Naive thymus-derived CD8-positive, alpha-beta T cell (primary cell): ENCODE results near the gene UBE2N. TPM values are rescaled to one million over a fixed set of nuclear protein-coding genes. Genes with fewer than 3 reads are reported as not detected.
A peak's percentile ranks its signal among the peaks of the same experiment; 100 is the strongest.
"Not testable (repeated sequence)": the region's sequence is repeated elsewhere in the genome, so short reads cannot be mapped to it uniquely, and the experiment has no call there.

ENCODE experiments used
- ATAC-seq, 2 donors: fragments of 150-1000 bp; cut with Tn5 transposase in 1 of 2; sonication (Bioruptor Pico), chemical (Tn5 transposase) in 1 of 2; 1 replicate in 1 of 2; 2 replicates in 1 of 2; pipeline ENCODE4 v1.10.0; 2021; ENCODE audit warnings: mild to moderate bottlenecking in 2 of 2, moderate library complexity in 2 of 2
- POLR2A ChIA-PET: fragments of 350-600 bp; sonication (Branson Sonifier 250); formaldehyde crosslinking; loops from one replicate; lab custom pipeline; 2021; ENCODE audit warnings: antibody characterized with exemption; lab: Charles Lee
- DNase-seq, 10 donors: peaks; one replicate each; pipeline versions ENCODE4 v3.0.0 to v3.0.0-alpha.2; 2020 to 2022
- H3K27ac Mint-ChIP-seq, 10 donors: one replicate each; pipeline ENCODE4 v1.8.0; 2020 to 2022; ENCODE audit warnings: mild to moderate bottlenecking in 10 of 10, mixed read lengths in 10 of 10, moderate library complexity in 4 of 10, inconsistent platforms in 1 of 10
- H3K27me3 Mint-ChIP-seq, 5 donors: one replicate each; pipeline ENCODE4 v1.8.0; 2021 to 2022; ENCODE audit warnings: mixed read lengths in 5 of 5
- H3K36me3 Mint-ChIP-seq, 3 donors: one replicate each; pipeline ENCODE4 v1.8.0; 2020 to 2022; ENCODE audit warnings: mixed read lengths in 3 of 3, mild to moderate bottlenecking in 2 of 3, inconsistent platforms in 1 of 3
- H3K4me1 Mint-ChIP-seq, 4 donors: one replicate each; pipeline ENCODE4 v1.8.0; 2021 to 2022; ENCODE audit warnings: mixed read lengths in 4 of 4
- H3K4me3 Mint-ChIP-seq, 10 donors: one replicate each; pipeline ENCODE4 v1.8.0; 2020 to 2022; ENCODE audit warnings: mild to moderate bottlenecking in 10 of 10, mixed read lengths in 10 of 10, moderate library complexity in 6 of 10, inconsistent platforms in 1 of 10
- H3K9me3 Mint-ChIP-seq, 9 donors: one replicate each; pipeline ENCODE4 v1.8.0; 2020 to 2022; ENCODE audit warnings: mixed read lengths in 9 of 9, mild to moderate bottlenecking in 3 of 9, inconsistent platforms in 1 of 9, moderate library complexity in 1 of 9
- polyA plus RNA-seq, 3 donors: library from polyadenylated mRNA; unstranded; fragments of 300-500 nt; fragmentation: Illumina TruSeq; gene quantifications; one replicate each; pipeline ENCODE4 v1.2.3, GENCODE V29; 2021
- total RNA-seq, 8 experiments: library from RNA in 2 of 8; stranded (reverse) in 2 of 8; gene quantifications; one replicate each; pipeline ENCODE4 v1.2.3 and lab custom pipeline; 2021 to 2026

Gene UBE2N
- total and polyA plus RNA-seq, 5 experiments from 2014 or later, result 66.8 to 123 (median 117) TPM

- Mint-ChIP-seq H3K4me3 (peak overlapping the region; percentile 90 to 99 (median 95)), H3K27ac (peak overlapping the region; percentile 93 to 100 (median 98)), H3K27me3 (no peaks in the 10 kb centered on the region), H3K36me3 (peaks cover 0 to 4% (median 0%) of the 10 kb centered on the region in 3 donors), H3K9me3 (no peaks in the 10 kb centered on the region), H3K4me1 (peaks cover 38 to 52% (median 48%) of the 10 kb centered on the region in 4 donors)
- DNase-seq (no peak), ATAC-seq (no peak)
- POLR2A ChIA-PET, result interaction anchor here (0.6 to 2.1 kb wide), 8 partner anchors 18 to 1090 kb away, joined by 3 to 19 read pairs (median 3); partner anchors contain the start of genes CRADD and MRPL42
These were observed 929 bp upstream of the UBE2N start for GRCh38 chr12:93442411-93443340.

DNA sequence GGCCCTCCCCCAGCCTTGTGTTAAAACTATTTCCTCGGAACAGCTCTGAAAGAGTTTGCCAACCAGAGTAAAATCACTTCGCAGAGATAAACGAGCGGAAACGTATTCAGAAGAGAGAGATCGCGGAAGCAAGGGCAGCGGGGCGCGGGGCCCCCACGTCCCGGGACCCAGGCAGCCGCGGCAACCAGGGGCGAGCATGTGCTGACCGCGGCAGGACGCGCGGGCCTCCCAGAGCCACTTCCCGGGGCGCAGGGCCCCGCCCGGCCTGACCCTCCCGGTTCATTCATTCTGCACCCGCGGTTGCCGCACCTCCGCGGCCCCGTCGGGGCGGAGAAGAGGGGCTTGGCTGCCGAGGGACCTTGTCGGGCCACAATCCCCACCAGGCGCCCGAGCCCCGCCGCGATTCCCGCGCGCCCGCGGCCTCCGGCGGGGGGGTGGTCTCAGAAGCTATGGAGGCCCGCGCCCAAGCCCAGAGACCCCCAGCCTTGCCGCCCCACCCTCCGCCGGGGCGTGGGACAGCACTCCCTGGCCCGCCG lies 598 bp downstream of the UBE2N start:
- H3K9me3 Mint-ChIP-seq, result no peaks in the 10 kb centered on the region
- DNase-seq, result peak; percentile 15 to 65 (median 46)
- H3K27me3 Mint-ChIP-seq, result no peaks in the 10 kb centered on the region
- POLR2A ChIA-PET, result interaction anchor here (0.6 to 2.1 kb wide), 10 partner anchors 8 to 661 kb away, joined by 3 to 19 read pairs (median 3); partner anchors contain the start of gene MRPL42
- H3K27ac Mint-ChIP-seq, result peak overlapping the region; percentile 89 to 98 (median 95)
- H3K4me1 Mint-ChIP-seq, result peaks cover 43 to 59% (median 57%) of the 10 kb centered on the region in 4 donors
- peak overlapping the region; percentile 83 to 98 (median 94) for H3K4me3 Mint-ChIP-seq
- H3K36me3 Mint-ChIP-seq, result peaks cover 0 to 4% (median 0%) of the 10 kb centered on the region in 3 donors
- ATAC-seq, result peak; percentile 4 to 14

DNA sequence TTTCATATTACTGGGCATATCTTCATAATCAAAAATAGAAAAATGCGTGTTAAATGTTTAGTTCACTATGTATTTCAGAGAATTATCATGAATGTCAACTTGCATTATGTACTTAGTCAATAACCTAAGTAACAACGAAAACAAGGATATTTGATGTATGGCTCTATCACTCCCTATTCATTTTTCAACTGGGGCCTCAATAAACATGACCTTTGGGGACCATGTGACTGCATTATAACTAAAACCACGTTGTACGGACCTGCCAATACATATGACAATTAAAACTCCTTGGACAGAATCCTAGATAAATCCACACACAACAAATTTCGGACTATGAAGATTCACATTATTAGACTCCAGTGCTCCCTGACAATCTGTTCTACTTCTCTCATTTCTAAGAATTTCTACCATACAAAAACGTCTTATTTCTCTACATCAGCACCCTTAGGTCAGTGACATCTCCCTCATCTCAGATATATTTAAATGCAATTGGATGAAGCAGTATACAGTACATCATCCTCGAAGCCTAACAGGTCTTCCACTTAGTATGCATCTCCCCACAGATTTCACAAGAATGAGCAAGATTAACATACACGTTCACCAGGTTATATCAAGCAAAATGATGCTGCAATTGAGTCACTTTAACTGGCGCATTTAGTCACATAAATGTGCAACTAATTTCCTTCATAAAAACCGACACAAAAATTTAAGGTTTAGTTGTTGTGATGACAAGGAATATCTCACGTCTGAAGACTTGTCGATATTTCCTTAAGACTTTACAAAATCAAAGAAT lies 1.5 kb downstream of the UBE2N start:
- DNase-seq (no peak), ATAC-seq (no peak)
- H3K4me3 Mint-ChIP-seq, result peak overlapping the region; percentile 83 to 98 (median 94)
- POLR2A ChIA-PET, result interaction anchor here (0.6 to 1.6 kb wide), 8 partner anchors 9 to 329 kb away, joined by 3 to 7 read pairs (median 3); partner anchors contain the start of gene MRPL42
- H3K4me1 Mint-ChIP-seq, result peaks cover 45 to 68% (median 62%) of the 10 kb centered on the region in 4 donors
- H3K27ac Mint-ChIP-seq, result peak overlapping the region; percentile 89 to 97 (median 94)
- peaks cover 0 to 4% (median 0%) of the 10 kb centered on the region in 3 donors for H3K36me3 Mint-ChIP-seq
- no peaks in the 10 kb centered on the region for H3K27me3 Mint-ChIP-seq
- H3K9me3 Mint-ChIP-seq, result no peaks in the 10 kb centered on the region

- H3K4me3 Mint-ChIP-seq, result peak overlapping the region in 9 of 10 donors; percentile 33 to 94 (median 57)
- peak overlapping the region in 9 of 10 donors; percentile 18 to 83 (median 54) for H3K27ac Mint-ChIP-seq
- no peaks in the 10 kb centered on the region for H3K27me3 Mint-ChIP-seq
- H3K9me3 Mint-ChIP-seq, result no peaks in the 10 kb centered on the region
- DNase-seq (no peak), ATAC-seq (no peak)
- H3K36me3 Mint-ChIP-seq, result peaks cover 0 to 4% (median 1%) of the 10 kb centered on the region in 3 donors
- POLR2A ChIA-PET, result interaction anchor here (1.0 kb wide), 1 partner anchor 19 kb away, joined by 5 read pairs; no protein-coding TSS in a partner anchor
- H3K4me1 Mint-ChIP-seq, result peaks cover 45 to 83% (median 73%) of the 10 kb centered on the region in 4 donors
These were observed 3.3 kb downstream of the UBE2N start for GRCh38 chr12:93438266-93439050.

DNA sequence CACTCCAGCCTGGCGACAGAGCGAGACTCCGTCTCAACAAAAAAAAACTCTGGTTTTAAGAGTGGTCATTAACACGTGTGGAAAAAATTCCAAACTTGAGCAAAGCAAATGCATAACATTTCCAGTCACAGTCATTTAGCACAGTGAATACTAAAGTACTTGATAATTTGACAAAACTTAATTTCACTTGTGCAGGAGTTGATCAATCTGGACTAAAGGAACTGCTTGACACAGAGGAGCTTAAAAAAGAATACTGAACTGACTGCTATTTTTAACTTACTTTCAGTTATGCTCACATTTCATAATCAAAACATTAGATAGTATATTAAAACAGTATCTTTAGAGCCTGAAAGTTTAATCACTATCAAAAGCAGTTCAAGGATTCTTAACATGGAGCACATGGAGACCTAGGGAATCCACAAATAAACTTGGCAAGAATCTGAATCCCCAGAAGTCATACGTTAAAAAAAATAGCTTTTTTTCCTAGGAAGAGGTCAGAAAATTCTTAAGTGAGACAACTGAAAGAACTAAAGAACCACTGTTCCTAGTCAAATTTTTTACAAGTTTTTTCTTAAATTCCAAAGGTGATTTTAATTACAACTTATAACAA lies 7.4 kb downstream of the UBE2N start:
- ATAC-seq (no peak), DNase-seq (no peak)
- H3K4me1 Mint-ChIP-seq, result peaks cover 37 to 88% (median 80%) of the 10 kb centered on the region in 4 donors
- peaks cover 0 to 9% (median 0%) of the 10 kb centered on the region in 3 donors for H3K36me3 Mint-ChIP-seq
- H3K27me3 Mint-ChIP-seq, result no peaks in the 10 kb centered on the region
- POLR2A ChIA-PET, result no interaction called here
- H3K27ac Mint-ChIP-seq, result peak overlapping the region in 2 of 10 donors; percentile 33 to 38
- H3K9me3 Mint-ChIP-seq, result no peaks in the 10 kb centered on the region
- peak overlapping the region in 3 of 10 donors; percentile 7 to 24 (median 11) for H3K4me3 Mint-ChIP-seq

- H3K36me3 Mint-ChIP-seq, POLR2A ChIA-PET, H3K27me3 Mint-ChIP-seq, H3K9me3 Mint-ChIP-seq, DNase-seq, ATAC-seq: not testable (repeated sequence)
- peak overlapping the region in 3 of 10 donors; percentile 15 to 39 (median 34) for H3K4me3 Mint-ChIP-seq
- H3K27ac Mint-ChIP-seq, result peak overlapping the region in 6 of 10 donors; percentile 5 to 78 (median 44)
- peaks cover 26 to 85% (median 80%) of the 10 kb centered on the region in 4 donors for H3K4me1 Mint-ChIP-seq
These were observed 9.7 kb downstream of the UBE2N start for GRCh38 chr12:93432031-93432430.

DNA sequence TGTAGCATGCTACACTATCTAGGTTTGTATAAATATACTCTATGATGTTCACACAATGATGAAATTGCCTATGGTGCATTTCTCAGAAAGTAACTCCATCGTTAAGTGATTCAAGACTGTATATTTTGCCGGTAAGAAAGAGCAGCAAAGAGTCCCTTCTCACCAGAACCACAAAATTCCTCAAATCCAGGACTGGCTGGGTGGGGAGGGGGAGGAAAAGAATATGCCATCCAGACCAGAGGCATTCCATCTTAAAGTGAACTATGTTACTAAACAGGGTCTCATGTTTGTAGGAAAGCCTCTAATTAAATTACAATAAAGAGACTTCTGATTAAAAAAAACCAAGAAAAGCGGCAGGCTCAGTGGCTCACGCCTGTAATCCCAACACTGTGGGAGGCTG lies 11.5 kb downstream of the UBE2N start:
- Mint-ChIP-seq H3K27ac (peak overlapping the region in 3 of 10 donors; percentile 23 to 64 (median 60)), H3K27me3 (no peaks in the 10 kb centered on the region), H3K9me3 (no peaks in the 10 kb centered on the region), H3K4me3 (peak overlapping the region in 6 of 10 donors; percentile 1 to 59 (median 30)), H3K4me1 (peaks cover 27 to 89% (median 83%) of the 10 kb centered on the region in 4 donors), H3K36me3 (peaks cover 0 to 9% (median 0%) of the 10 kb centered on the region in 3 donors)
- DNase-seq (no peak), ATAC-seq (no peak)
- POLR2A ChIA-PET, result interaction anchor here (0.9 kb wide), 1 partner anchor 11 kb away, joined by 3 read pairs; no protein-coding TSS in a partner anchor

DNA sequence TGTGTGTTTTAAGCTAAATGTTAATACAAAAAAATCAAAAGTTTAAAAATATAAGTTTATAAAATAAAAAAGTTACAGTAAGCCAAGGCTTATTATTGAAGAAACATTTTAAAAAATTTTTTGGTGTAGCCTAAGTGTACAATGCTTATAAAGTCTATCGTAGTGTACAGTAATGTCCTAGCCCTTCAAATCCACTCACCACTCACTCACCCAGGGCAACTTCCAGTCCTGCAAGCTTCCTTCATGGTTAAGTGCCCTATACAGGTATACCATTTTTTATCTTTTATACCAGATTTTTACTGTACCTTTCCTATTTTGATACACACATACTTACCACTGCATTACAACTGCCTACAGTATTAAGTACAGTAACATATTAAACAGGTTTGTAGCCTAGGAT lies 11.9 kb downstream of the UBE2N start:
- Mint-ChIP-seq H3K27me3 (no peaks in the 10 kb centered on the region), H3K27ac (peak overlapping the region in 2 of 10 donors; percentile 60 to 64), H3K4me3 (peak overlapping the region in 6 of 10 donors; percentile 1 to 59 (median 34)), H3K36me3 (peaks cover 0 to 9% (median 0%) of the 10 kb centered on the region in 3 donors), H3K4me1 (peaks cover 27 to 89% (median 86%) of the 10 kb centered on the region in 4 donors), H3K9me3 (no peaks in the 10 kb centered on the region)
- no peak for ATAC-seq
- POLR2A ChIA-PET, result interaction anchor here (0.7 to 0.9 kb wide), 2 partner anchors 11 to 726 kb away, joined by 3 read pairs; no protein-coding TSS in a partner anchor
- no peak for DNase-seq

DNA sequence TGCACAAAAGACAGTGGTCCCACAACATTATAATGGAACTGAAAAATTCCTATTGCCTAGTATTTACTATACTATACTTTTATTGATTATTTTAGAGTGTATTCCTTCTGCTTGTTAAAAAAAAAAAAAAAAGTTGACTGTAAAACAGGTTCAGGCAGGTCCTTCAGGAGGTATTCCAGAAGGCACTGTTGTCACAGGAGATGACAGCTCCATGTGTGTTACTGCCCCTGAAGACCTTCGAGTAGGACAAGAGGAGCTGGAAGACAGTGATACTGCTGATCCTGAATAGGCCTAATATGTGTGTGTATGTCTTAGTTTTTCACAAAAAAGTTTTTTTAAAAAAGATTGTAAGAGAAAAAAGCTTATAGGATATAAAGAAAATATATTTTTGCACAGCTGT lies 12.3 kb downstream of the UBE2N start:
- peaks cover 0 to 9% (median 0%) of the 10 kb centered on the region in 3 donors for H3K36me3 Mint-ChIP-seq
- ATAC-seq, result no peak
- POLR2A ChIA-PET, result interaction anchor here (0.7 to 0.9 kb wide), 3 partner anchors 12 to 726 kb away, joined by 3 to 4 read pairs (median 3); no protein-coding TSS in a partner anchor
- peaks cover 27 to 92% (median 89%) of the 10 kb centered on the region in 4 donors for H3K4me1 Mint-ChIP-seq
- no peaks in the 10 kb centered on the region for H3K27me3 Mint-ChIP-seq
- H3K9me3 Mint-ChIP-seq, result no peaks in the 10 kb centered on the region
- peak overlapping the region in 1 of 10 donors; percentile 14 for H3K4me3 Mint-ChIP-seq
- no peak overlapping the region for H3K27ac Mint-ChIP-seq
- DNase-seq, result no peak

- Mint-ChIP-seq H3K4me1 (peaks cover 36 to 91% (median 88%) of the 10 kb centered on the region in 4 donors), H3K4me3 (peak overlapping the region in 6 of 10 donors; percentile 8 to 52 (median 24)), H3K36me3 (peaks cover 0 to 7% (median 0%) of the 10 kb centered on the region in 3 donors), H3K27ac (peak overlapping the region in 7 of 10 donors; percentile 4 to 70 (median 23)), H3K9me3 (no peaks in the 10 kb centered on the region), H3K27me3 (no peaks in the 10 kb centered on the region)
- no peak for ATAC-seq
- DNase-seq, result no peak
- POLR2A ChIA-PET, result interaction anchor here (0.8 kb wide), 1 partner anchor 8 kb away, joined by 3 read pairs; no protein-coding TSS in a partner anchor
These were observed 13.8 kb downstream of the UBE2N start for GRCh38 chr12:93427779-93428564.
